Stimulated activated CD4-positive, alpha-beta T cell treated with anti-CD3 and anti-CD28 coated beads, Interleukin-2, amount 100 ng/mL, for 24 hours (primary cell): ENCODE measurements around the gene PHF20.
"Not testable (repeated sequence)": the region's sequence is repeated elsewhere in the genome, so short reads cannot be mapped to it uniquely, and the experiment has no call there.

Experiments
- DNase-seq, 2 donors: peaks; one replicate each; pipeline ENCODE4 v3.0.0-alpha.2; 2020

PHF20 gene

GRCh38 chr20:35984382-35984781, 212.6 kb downstream of the PHF20 start:
- no peak for DNase-seq

GRCh38 chr20:35985806-35986205, 214.0 kb downstream of the PHF20 start:
- DNase-seq: no peak

GRCh38 chr20:35988910-35989463, 217.2 kb downstream of the PHF20 start:
- DNase-seq: no peak

GRCh38 chr20:35991142-35991771, 219.4 kb downstream of the PHF20 start:
- peak in 1 of 2 donors; percentile 14 for DNase-seq

GRCh38 chr20:35992713-35993335, 221.0 kb downstream of the PHF20 start:
- DNase-seq: peak; percentile 24 to 37

GRCh38 chr20:35994994-35995453, 223.2 kb downstream of the PHF20 start:
- DNase-seq: peak; percentile 86 to 87

- DNase-seq: not testable (repeated sequence)
These were observed 224.7 kb downstream of the PHF20 start for GRCh38 chr20:35996492-35996891.
